Stimulated activated CD8-positive, alpha-beta memory T cell treated with anti-CD3 and anti-CD28 coated beads, Interleukin-15, amount 100 ng/mL, for 4 hours (primary cell): ENCODE data around the gene UNC45B.
"Not testable (repeated sequence)": the region's sequence is repeated elsewhere in the genome, so short reads cannot be mapped to it uniquely, and the experiment has no call there.

Source experiments
- DNase-seq, 2 donors: peaks; one replicate each; pipeline ENCODE4 v3.0.0-alpha.2; 2020; ENCODE audit warnings: low read depth in 2 of 2

The UNC45B gene

DNA sequence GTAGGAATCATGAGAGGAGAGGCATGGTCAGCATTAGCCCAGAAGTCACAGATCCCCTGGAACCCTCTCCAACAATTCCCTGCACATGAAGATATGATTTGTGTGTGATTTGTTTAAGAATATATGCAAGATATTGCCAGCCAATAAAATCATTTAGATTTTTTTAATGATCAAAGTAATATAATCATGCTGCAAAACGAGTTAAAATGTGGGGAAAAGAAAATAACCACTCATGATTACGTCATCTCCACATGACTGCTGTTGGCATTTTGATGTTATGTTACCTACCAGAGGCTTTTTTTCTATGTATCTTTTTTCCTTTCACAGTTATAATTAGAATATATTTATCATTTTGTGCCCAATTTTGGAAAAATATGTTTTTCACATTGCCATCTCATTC is 24.2 kb downstream of the UNC45B start:
- DNase-seq, result no peak

DNA sequence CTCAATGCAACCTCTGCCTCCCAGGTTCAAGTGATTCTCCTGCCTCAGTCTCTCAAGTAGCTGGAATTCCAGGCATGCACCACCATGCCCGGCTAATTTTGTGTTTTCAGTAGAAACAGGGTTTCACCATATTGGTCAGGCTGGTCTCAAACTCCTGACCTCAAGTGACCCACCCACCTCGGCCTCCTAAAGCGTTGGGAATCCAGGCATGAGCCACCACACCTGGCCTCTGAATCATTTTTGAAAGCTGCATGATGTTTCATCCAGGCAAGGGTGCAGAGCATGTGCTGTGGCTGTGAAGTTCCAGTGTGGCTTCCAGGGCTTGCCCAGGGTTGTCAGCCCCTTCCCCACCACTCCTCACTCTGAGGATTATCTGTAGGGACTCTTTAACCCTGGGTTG is 24.7 kb downstream of the UNC45B start:
- DNase-seq, result not testable (repeated sequence)

DNA sequence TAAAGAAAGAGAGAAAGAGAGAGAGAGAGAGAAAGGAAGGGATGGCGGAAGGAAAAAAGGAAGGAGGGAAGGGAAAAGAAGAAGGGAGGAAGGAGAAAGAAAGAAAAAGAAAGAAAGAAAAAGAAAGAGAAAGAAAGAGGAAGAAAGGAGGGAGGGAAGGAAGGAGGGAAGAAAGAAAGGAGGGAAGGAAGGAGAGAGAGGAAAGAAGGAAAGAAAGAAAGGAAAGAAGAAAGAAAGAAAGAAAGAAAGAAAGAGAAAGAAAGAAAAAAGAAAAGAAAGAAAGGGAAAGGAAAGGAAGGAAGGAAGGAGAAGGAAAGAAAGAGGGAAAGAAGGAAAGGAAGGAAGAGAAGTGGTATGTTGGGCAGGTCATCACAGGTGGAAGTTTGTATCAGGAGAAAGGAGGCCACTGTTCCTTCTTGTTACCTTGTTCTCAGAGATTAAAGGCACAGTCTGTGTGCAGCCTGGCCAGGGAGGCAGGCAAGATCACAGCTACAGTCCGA is 27.3 kb downstream of the UNC45B start:
- DNase-seq, result no peak

DNA sequence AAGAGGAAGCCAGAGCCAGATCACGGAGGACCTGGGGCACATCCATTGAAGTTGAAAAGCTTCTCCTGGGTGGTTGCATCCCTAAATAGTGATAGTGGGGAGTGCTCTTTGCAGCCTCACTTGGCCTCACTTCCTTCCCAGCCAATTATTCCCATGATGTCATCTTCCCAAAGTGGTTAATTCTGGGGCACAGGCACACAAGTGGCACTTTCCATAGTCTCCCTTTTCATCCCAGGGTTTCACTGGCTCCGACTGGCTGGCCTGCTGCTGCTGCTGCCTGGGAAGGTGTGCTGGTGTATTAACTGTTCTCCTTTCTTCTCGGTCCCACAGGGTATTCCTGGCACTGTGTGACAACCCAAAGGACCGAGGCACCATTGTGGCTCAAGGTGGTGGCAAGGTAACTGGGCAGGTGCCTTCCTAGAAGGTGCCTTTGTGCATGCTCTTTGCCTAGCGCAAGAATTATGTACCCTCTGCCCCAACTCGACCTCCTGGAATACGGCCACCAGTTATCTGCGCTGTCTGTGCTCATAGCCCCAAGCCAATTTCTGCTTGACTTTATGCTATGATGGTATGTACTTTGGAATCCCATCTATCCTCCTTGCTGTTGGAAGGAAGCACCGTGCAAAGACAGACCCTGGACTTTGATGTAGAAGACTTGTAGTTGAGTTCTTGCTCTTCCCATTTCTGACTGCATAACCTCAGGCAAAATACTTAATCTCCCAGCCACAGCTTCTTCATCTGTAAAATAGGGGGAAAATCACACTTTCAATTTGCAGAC is 28.2 kb downstream of the UNC45B start:
- no peak for DNase-seq

DNA sequence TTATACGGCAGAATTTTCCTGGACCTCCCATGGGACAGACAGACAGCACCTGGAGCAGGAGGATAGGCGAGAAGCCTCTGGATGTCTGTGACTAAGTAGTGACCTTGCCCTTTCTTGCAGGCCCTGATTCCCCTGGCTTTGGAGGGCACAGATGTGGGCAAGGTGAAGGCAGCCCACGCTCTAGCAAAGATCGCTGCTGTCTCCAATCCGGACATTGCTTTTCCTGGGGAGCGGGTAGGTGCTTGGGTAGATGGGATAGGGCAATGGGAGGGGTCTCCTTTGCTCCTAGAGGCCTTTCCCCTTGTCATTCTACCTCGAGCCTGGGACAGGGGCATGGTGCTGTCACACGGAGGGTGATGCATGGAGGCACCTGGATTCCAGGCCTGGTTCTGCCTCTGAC is 29.3 kb downstream of the UNC45B start:
- no peak for DNase-seq

DNA sequence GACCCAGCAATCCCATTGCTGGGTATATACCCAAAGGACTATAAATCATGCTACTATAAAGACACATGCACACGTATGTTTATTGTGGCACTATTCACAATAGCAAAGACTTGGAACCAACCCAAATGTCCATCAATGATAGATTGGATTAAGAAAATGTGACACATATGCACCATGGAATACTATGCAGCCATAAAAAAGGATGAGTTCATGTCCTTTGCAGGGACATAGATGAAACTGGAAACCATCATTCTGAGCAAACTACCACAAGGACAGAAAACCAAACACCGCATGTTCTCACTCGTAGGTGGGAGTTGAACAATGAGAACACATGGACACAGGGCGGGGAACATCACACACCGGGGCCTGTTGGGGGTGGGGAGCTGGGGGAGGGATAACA is 31.8 kb downstream of the UNC45B start:
- DNase-seq, result not testable (repeated sequence)

DNA sequence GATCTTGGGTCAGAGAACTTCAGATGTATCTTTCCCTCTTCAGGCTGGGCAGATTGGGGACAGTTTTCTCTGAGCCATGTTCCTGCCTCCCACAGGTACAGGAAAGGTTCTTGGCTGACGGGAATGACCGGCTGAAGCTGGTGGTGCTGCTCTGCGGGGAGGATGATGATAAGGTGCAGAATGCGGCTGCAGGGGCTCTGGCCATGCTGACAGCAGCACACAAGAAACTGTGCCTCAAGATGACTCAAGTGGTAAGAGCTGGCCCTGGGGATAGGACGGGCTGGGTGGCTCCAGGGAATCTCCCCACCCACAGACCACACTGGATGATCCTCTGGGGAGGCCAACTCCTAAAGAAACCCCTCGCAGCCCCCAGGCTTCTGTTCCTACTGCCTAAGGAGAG is 35.7 kb downstream of the UNC45B start:
- no peak for DNase-seq

DNA sequence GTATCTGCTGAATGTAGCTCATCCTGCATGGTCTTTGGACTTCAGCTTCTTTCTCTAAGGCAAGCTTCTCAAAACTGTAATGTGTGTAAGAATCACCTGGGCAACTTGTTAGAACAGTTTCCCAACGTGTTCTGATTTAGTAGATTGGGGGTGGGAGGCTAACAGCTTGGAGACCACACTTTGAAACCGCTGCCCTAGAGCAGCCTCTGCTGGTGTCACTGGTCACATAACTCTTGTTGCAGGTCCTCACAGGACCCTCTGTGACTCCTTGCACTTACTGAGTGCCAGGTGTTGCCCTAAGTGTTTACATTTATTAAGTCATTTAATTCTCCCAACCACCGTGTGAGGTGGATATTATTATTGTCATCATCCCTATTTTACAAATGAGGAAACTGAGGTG is 36.7 kb downstream of the UNC45B start:
- DNase-seq, result no peak

DNA sequence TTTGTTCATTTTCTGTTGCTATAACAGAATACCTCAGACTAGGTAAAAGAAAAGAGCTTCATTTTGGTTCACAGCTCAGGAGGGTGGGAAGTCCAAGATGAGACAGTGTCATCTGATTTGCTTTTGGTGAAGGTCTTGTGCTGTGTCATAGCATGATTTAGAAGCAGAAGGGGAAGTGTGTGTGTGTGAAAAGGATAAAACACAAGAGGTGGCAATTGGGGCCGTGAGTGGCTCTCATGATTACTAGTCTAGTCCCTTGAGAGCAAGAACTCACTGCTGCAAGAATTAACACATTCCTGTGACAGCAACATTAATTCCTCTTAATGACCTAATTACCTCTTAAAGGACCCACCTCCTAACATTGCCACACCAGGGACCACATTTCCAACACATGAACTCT is 38.2 kb downstream of the UNC45B start:
- DNase-seq, result no peak

DNA sequence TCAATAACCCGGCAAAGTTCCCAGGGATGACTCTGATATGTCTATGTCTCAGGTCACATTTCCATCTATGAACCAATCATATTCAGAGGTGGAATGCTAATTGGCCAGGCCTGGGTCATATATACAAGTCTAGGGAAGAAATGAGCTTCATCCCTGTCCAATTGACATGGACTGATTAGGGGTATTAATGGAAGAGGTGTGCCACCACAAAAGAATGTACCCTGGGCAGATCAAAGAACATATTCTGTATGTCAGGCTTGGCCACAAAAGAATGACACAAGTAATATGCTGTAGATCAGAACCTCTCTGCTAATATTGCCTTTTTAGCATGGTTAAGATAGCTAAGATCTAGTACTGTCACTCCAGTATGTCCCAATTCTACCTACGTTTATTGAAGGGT is 39.9 kb downstream of the UNC45B start:
- DNase-seq, result no peak

DNA sequence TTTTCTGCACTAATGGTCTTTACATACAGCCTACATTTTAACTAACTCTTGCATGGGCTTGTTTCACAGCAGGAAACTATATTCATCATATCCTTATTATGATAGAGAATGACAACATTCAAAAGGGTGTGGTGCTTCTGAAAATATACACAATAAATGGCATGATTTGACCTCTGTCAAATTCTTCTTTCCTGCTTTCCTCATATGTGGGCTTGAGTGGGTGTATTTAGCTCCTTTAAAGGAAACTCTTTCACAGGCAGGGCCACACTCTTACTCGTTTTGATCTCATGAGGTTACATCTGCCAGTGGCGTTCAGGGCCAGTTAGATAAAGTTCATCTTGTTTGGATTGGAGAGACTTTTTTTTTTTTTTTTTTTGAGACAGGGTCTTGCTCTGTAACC is 40.5 kb downstream of the UNC45B start:
- DNase-seq, result no peak

DNA sequence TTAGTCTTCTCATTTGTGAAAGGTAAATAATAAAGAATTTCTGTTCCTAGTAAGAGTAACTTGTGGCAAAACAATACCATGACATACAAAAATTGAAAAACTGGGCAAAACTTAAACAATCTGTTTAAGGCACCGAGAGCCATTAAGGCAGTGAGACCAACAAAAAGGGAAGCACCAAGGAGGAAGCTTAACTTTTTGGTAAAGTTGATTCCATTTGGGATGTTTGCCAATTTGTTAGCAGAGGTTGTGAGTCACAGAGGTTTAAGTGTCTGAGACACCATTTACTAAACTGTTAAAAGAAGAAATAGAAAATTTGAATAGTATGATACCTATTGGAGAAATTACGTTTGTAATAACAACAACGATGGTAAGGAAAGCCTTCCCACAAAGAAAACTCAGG is 41.7 kb downstream of the UNC45B start:
- no peak for DNase-seq

DNA sequence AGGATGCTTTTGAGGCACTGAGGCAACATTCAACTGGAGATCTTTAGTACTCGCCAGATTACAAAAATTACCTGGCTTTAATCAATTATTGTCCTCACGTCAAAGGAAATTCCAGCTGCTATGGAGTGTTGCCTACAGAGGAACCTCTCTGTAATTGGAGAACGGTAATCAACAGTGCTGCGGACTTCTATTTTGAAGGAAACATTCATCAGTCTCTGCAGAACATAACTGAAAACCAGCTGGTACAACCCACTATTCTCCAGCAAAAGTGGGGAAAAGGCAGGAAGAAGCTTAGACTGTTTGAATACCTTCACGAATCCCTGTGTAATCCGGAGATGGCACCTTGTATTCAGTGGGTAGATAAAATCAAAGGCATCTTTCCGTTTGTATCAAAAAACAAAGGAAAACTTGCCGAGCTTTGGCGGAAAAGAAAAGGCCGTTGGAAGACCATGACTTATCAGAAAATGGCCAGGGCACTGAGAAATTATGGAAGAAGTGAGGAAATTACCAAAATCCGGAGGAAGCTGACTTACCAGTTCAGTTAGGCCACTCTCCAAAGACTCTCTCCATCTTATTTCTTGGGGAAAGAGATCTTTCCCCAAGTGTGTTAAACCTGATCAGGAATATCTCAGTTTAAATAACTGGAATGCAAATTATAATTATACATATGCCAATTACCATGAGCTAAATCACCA is 43.5 kb downstream of the UNC45B start:
- DNase-seq, result no peak

DNA sequence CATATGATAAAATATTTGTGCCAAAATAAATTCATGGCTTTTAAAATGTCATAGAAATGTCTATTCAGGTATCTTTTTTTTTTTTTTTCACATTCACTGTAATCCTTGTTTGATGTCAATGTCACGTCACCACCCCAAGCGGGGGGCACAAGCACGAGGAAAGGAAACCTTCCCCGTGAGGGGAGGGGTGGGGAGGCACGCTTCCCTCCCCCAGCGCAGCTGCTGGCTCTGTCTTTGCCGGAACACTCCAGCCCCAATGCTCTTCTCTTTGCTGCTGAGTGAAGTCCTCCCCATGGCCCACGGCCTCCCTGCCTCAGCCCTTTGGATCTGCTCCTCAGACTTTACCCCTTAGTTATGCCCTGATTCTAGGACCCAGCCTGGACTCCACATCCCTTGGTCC is 45.1 kb downstream of the UNC45B start:
- no peak for DNase-seq

DNA sequence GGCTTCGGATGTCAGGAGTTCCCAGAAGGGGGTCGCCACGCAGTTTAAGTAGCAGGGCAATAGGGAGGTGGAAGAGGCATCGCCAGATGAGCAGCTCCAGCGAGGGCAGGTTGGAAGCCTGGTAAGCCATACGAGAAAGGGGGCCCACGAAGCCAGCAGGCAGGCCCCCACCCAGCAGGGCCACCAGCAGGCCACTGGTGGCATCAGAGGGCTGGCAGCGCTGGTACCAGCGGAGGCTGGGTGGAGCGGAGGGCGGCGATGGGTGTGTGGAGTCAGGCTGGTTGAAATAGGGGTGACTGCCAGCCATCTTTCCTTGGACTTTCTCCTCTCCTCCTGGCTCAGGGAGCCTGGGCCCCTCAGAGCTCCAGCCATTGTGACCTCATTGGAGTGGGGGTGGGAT is 46.4 kb downstream of the UNC45B start, which contains the start of gene SLC35G3:
SLC35G3 (minus strand) TSS at position 393 of the 400 bp plus-strand sequence; CDS start at position 307, 86 bp downstream.
- DNase-seq, result not testable (repeated sequence)

DNA sequence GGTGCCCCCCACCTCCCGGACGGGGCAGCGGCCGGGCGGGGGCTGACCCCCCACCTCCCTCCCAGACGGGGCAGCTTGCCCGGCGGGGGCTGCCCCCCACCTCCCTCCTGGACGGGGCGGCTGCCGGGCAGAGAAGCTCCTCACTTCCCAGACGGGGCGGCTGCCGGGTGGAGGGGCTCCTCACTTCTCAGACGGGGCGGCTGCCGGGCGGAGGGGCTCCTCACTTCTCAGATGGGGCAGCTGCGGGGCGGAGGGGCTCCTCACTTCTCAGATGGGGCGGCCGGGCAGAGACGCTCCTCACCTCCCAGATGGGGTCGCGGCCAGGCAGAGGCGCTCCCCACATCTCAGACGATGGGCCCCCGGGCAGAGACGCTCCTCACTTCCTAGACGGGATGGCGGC is 47.4 kb downstream of the UNC45B start:
- not testable (repeated sequence) for DNase-seq

DNA sequence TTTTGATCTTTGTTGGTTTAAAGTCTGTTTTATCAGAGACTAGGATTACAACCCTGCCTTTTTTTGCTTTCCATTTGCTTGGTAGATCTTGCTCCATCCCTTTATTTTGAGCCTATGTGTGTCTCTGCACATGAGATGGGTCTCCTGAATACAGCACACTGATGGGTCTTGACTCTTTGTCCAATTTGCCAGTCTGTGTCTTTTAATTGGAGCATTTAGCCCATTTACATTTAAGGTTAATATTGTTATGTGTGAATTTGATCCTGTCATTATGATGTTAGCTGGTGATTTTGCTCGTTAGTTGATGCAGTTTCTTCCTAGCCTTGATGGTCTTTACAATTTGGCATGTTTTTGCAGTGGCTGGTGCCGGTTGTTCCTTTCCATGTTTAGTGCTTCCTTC is 55.0 kb downstream of the UNC45B start:
- DNase-seq, result not testable (repeated sequence)

DNA sequence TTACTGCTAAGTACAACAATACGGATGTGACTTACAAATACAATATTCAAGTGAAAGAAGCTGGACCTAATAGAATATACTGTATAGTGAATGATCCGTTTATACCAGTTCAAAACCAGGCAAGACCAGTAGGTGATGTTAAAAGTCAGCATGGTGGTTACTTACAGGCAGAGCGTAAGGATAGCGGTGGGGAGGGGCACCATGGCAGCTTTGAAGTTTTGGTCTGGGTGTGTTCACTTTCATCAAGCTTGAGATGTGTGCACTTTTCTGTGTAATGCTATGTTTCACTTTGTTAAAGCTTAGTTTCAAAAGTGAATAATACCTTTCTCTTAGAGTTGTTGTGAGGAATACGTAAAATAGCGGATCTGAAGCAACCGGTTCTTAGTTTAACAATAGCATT is 63.1 kb downstream of the UNC45B start:
- no peak for DNase-seq

DNA sequence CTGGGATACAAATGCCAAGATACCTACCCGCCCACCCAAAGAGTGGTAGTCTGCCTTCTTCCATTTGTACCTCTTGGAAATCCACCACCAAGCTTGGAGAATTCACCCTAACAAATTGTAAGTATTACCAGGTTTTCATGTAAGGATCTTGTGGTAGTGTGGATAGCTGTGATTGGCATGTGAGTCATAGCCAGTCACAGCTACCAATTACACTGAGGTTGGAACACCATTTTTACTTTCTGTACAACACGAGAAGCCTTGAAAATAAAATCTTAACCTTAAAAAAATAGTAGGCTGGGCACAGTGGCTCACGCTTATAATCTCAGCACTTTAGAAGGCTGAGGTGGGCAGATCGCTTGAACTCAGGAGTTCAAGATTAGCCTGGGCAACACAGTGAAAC is 65.1 kb downstream of the UNC45B start:
- DNase-seq, result no peak

DNA sequence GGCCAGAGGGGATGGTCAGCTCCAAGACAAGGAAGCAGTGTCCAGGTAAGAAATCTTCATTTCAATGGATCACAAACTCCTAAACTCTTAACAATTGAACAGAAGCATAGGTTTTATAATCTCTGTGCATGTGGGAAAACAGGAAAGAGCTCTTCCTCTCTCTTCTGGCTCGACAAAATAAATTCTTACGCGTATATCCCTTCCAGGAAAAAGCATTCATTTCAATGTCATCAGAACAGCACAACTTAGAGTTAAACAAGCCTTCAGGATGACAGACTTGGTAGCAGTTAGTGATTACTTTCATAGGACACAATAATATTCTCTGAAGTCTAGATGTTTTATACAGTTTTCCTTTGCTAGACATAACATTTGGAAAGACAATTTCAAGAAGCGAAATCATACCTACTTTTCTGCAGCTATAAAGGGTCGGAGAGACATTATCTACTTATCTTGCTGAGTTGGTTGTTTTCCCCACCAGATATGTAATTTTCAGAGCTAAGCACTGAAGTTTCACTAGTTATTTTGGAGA is 65.9 kb downstream of the UNC45B start:
- DNase-seq, result no peak

DNA sequence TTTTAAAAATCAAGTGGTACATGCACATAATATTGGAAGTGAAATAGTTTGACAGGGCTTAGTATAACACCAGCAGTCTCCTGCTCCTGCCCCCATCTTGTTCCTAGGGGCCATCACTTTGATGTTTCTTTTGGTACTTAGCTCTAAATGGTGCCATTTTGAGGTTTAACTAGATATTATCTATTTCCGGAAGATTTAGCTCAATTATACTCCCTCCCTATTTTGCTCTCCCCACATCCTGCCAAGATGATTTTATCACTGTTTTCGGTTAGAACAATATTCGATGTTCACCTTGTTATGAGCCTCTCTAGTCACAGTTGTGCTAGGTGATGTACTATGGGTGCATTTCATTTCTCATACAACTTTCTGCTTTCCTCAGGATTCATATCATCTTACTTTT is 66.6 kb downstream of the UNC45B start:
- peak in 1 of 2 donors; percentile 17 for DNase-seq

DNA sequence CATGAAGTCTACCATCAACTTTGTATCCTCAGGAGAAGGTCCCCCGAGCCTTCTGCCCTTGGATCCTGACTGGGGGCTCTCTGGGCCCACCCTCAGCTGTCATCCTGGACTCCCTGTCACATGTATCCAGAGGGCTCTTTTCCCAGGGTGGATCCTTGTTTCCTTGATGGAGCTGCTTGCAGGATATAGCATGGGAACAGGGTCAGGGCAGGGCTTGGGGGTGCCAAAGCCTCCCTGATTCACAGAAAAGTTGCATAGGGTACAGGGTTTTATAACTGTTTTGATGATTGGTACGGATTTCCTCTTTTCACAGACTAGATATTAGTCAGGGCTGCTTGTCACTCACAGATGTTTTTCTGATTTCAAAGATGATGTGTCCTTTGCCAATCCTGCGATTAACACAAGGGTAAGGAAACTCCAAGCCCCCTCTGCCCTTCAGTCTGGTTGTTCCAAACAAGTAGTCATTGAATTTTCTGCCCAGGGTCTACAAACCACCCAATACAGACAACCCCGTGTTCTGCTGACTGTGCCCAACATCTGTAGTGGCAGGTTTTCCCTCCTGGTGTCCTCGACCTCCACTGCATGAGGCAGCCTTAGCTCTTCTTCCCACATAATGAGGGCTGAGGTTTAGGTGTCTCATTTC is 67.1 kb downstream of the UNC45B start:
- no peak for DNase-seq
